SK-N-SH treated with all-trans-retinoic acid at 6 μM for 48 hours (cell line): ENCODE results near the gene TSLP.

Experiments used
- ATAC-seq: fragments of 200-7000 bp; cut with Tn5 transposase; 3 replicates; pipeline ENCODE4 v1.9.1; 2020; ENCODE audit warnings: mild to moderate bottlenecking, moderate library complexity
- ARNTL ChIP-seq: fragments of 450-650 bp; formaldehyde crosslinking; IDR thresholded peaks from 2 replicates; pipeline ENCODE4 v1.5.0; 2020; ENCODE audit warnings: low read depth, mild to moderate bottlenecking, moderate library complexity, borderline replicate concordance
- BACH2 ChIP-seq: fragments of 250-450 bp; sonication (Bioruptor Pico); IDR thresholded peaks from 2 replicates; pipeline ENCODE4 v1.9.0; 2021; ENCODE audit warnings: mild to moderate bottlenecking, borderline replicate concordance
- CSDC2 ChIP-seq: fragments of 250-450 bp; sonication (Bioruptor Pico); IDR thresholded peaks from 2 replicates; pipeline ENCODE4 v1.5.0; 2020; ENCODE audit warnings: mild to moderate bottlenecking, moderate library complexity
- ESRRG ChIP-seq: fragments of 250-450 bp; sonication (Bioruptor Pico); IDR thresholded peaks from 2 replicates; pipeline ENCODE4 v1.6.1; 2021; ENCODE audit warnings: mild to moderate bottlenecking
- GLIS3 ChIP-seq: fragments of 250-450 bp; sonication (Bioruptor Pico); IDR thresholded peaks from 2 replicates; pipeline ENCODE4 v1.5.0; 2020; ENCODE audit warnings: mild to moderate bottlenecking, moderate library complexity
- ISL1 ChIP-seq: fragments of 250-450 bp; sonication (Bioruptor Pico); IDR thresholded peaks from 2 replicates; pipeline ENCODE4 v2.1.2; 2022; ENCODE audit warnings: mild to moderate bottlenecking, moderate library complexity
- OSR1 ChIP-seq: fragments of 250-450 bp; sonication (Bioruptor Pico); IDR thresholded peaks from 2 replicates; pipeline ENCODE4 v1.8.0; 2022; ENCODE audit warnings: moderate library complexity, mild to moderate bottlenecking, inconsistent platforms
- PATZ1 ChIP-seq: fragments of 250-450 bp; sonication (Bioruptor Pico); IDR thresholded peaks from 2 replicates; pipeline ENCODE4 v1.8.0; 2020; ENCODE audit warnings: mild to moderate bottlenecking, moderate library complexity, borderline replicate concordance
- POU6F1 ChIP-seq: fragments of 250-450 bp; sonication (Bioruptor Pico); IDR thresholded peaks from 2 replicates; pipeline ENCODE4 v1.8.0; 2021; ENCODE audit warnings: low read depth, mild to moderate bottlenecking, moderate library complexity, borderline replicate concordance
- PPARA ChIP-seq: fragments of 250-450 bp; sonication (Bioruptor Pico); IDR thresholded peaks from 2 replicates; pipeline ENCODE4 v1.5.0; 2020; ENCODE audit warnings: mild to moderate bottlenecking, borderline replicate concordance
- RARB ChIP-seq: fragments of 250-450 bp; sonication (Bioruptor Pico); IDR thresholded peaks from 2 replicates; pipeline ENCODE4 v1.8.0; 2021; ENCODE audit warnings: mild to moderate bottlenecking, moderate library complexity
- SNAI2 ChIP-seq: fragments of 250-450 bp; sonication (Bioruptor Pico); IDR thresholded peaks from 2 replicates; pipeline ENCODE4 v1.5.0; 2020; ENCODE audit warnings: mild to moderate bottlenecking, moderate library complexity
- TCF4 ChIP-seq: fragments of 250-450 bp; sonication (Bioruptor Pico); IDR thresholded peaks from 2 replicates; pipeline ENCODE4 v1.8.0; 2021; ENCODE audit warnings: mild to moderate bottlenecking, moderate library complexity, borderline replicate concordance
- TOX ChIP-seq: fragments of 250-450 bp; sonication (Bioruptor Pico); IDR thresholded peaks from 2 replicates; pipeline ENCODE4 v1.8.0; 2021; ENCODE audit warnings: mild to moderate bottlenecking, moderate library complexity, borderline replicate concordance
- ZFP3 ChIP-seq: fragments of 250-450 bp; sonication (Bioruptor Pico); IDR thresholded peaks from 2 replicates; pipeline ENCODE4 v1.5.0; 2020; ENCODE audit warnings: mild to moderate bottlenecking, moderate library complexity
- ZNF565 ChIP-seq: fragments of 450-650 bp; formaldehyde crosslinking; conservative IDR thresholded peaks from 2 replicates; pipeline ENCODE4 v1.5.0; 2020; ENCODE audit warnings: low read depth, mild to moderate bottlenecking, moderate library complexity
- ZNF70 ChIP-seq: fragments of 450-650 bp; formaldehyde crosslinking; IDR thresholded peaks from 2 replicates; pipeline ENCODE4 v1.5.0; 2020; ENCODE audit warnings: mild to moderate bottlenecking, moderate library complexity
- ZNF8 ChIP-seq: fragments of 450-650 bp; formaldehyde crosslinking; IDR thresholded peaks from 2 replicates; pipeline ENCODE4 v1.5.0; 2020; ENCODE audit warnings: mild to moderate bottlenecking, moderate library complexity
- TF ChIP-seq, protein P1 (sequence below): fragments of 250-450 bp; sonication (Bioruptor Pico); IDR thresholded peaks from 2 replicates; pipeline ENCODE4 v1.5.1; 2021; ENCODE audit warnings: mild to moderate bottlenecking, moderate library complexity
- TF ChIP-seq, protein P2 (sequence below): fragments of 250-450 bp; sonication (Bioruptor Pico); IDR thresholded peaks from 2 replicates; pipeline ENCODE4 v1.5.1; 2020; ENCODE audit warnings: low read depth, mild to moderate bottlenecking, moderate library complexity

TSLP gene

DNA sequence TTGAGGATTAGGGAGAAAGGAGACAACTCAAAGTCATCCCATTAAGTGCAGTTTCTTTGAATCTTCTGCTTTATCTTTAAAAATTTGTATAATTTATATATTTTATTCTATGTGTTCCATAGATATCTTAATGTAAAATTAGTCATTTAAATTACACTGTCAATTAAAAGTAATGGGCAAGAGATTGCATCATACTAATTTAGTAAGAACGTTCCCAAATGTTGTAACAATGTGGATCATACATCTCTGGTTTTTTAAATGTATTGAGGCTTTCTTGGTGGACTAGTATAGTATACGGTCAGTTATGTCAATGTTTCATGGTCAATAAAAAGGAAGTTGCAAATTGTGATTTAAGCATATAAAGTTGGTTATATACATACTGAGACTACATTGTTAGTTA, 6.2 kb downstream of the TSLP start:
- TF ChIP-seq GLIS3 (CRISPR knock-in tag), result no peak
- no peak for TF ChIP-seq OSR1 (CRISPR knock-in tag)
- TF ChIP-seq SNAI2 (CRISPR knock-in tag), result no peak
- ATAC-seq, result no peak

DNA sequence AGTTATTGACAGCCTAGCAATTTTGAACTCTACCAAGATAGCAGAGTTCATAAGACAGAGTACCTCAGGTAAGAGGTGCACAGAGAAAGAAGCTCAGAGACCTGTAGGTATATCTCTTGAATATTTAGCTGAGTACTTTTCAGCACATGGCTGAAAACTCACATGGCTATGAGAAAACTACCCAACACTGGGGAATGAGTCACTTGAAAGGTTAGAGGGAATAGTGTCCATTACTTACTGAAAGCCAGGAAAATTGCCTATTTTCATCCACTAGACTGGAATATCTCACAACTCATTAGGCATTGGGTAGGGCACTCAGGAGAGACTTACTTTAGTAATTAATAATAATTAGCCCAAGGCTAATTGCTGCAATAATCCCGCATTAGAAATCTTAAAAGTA, 8.3 kb downstream of the TSLP start:
- TF ChIP-seq ISL1 (CRISPR knock-in tag), result no peak
- TF ChIP-seq ZNF8 (CRISPR knock-in tag), result no peak
- TF ChIP-seq ZNF565 (CRISPR knock-in tag), result no peak
- TF ChIP-seq ESRRG (CRISPR knock-in tag), result no peak
- TF ChIP-seq PPARA (CRISPR knock-in tag), result no peak
- no peak for TF ChIP-seq TOX (CRISPR knock-in tag)
- no peak for TF ChIP-seq TCF4 (CRISPR knock-in tag)
- no peak for TF ChIP-seq ARNTL (CRISPR knock-in tag)
- TF ChIP-seq GLIS3 (CRISPR knock-in tag), result no peak
- no peak for TF ChIP-seq POU6F1 (CRISPR knock-in tag)
- TF ChIP-seq ZNF70 (CRISPR knock-in tag), result no peak
- TF ChIP-seq, all 23 proteins: peak for 0
- no peak for ATAC-seq

DNA sequence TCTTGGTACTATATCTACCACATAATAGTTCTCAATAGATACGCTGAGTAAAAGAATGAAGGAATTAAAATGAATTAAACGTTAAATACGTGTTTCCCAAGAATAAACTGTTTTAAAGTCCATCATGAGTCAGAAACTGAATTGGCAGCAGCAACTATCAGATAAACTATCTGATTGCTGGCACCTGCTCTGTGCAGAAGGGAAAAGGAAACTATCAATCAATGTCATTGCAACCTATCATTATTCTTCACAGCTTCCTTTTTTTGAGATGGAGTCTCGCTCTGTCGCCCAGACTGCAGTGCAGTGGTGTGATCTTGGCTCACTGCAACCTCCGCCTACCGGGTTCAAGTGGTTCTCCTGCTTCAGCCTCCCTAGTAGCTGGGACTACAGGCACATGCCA, 11.8 kb downstream of the TSLP start:
- TF ChIP-seq ZNF70 (CRISPR knock-in tag) (no peak), ARNTL (CRISPR knock-in tag) (no peak), POU6F1 (CRISPR knock-in tag) (no peak), PPARA (CRISPR knock-in tag) (no peak), ESRRG (CRISPR knock-in tag) (no peak), CSDC2 (CRISPR knock-in tag) (no peak), SNAI2 (CRISPR knock-in tag) (no peak), GLIS3 (CRISPR knock-in tag) (no peak), ZFP3 (CRISPR knock-in tag) (no peak)
- TF ChIP-seq, protein P1, sequence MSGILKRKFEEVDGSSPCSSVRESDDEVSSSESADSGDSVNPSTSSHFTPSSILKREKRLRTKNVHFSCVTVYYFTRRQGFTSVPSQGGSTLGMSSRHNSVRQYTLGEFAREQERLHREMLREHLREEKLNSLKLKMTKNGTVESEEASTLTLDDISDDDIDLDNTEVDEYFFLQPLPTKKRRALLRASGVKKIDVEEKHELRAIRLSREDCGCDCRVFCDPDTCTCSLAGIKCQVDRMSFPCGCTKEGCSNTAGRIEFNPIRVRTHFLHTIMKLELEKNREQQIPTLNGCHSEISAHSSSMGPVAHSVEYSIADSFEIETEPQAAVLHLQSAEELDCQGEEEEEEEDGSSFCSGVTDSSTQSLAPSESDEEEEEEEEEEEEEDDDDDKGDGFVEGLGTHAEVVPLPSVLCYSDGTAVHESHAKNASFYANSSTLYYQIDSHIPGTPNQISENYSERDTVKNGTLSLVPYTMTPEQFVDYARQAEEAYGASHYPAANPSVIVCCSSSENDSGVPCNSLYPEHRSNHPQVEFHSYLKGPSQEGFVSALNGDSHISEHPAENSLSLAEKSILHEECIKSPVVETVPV, result no peak
- TF ChIP-seq, all 23 proteins: peak for 0
- no peak for ATAC-seq

- peak; percentile 99 for ATAC-seq
- TF ChIP-seq SNAI2 (CRISPR knock-in tag), result no peak
- no peak for TF ChIP-seq POU6F1 (CRISPR knock-in tag)
- no peak for TF ChIP-seq OSR1 (CRISPR knock-in tag)
- TF ChIP-seq TCF4 (CRISPR knock-in tag), result no peak
- no peak for TF ChIP-seq PATZ1 (CRISPR knock-in tag)
- TF ChIP-seq, protein P2, sequence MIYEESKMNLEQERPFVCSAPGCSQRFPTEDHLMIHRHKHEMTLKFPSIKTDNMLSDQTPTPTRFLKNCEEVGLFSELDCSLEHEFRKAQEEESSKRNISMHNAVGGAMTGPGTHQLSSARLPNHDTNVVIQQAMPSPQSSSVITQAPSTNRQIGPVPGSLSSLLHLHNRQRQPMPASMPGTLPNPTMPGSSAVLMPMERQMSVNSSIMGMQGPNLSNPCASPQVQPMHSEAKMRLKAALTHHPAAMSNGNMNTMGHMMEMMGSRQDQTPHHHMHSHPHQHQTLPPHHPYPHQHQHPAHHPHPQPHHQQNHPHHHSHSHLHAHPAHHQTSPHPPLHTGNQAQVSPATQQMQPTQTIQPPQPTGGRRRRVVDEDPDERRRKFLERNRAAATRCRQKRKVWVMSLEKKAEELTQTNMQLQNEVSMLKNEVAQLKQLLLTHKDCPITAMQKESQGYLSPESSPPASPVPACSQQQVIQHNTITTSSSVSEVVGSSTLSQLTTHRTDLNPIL (CRISPR knock-in tag), result no peak
- no peak for TF ChIP-seq BACH2 (CRISPR knock-in tag)
- TF ChIP-seq ARNTL (CRISPR knock-in tag), result no peak
- peak; percentile 71; the same call in 1 of the 2 replicates for TF ChIP-seq ZNF565 (CRISPR knock-in tag)
- no peak for TF ChIP-seq TOX (CRISPR knock-in tag)
- TF ChIP-seq ZNF70 (CRISPR knock-in tag), result peak; percentile 14; the same call in 1 of the 2 replicates
- TF ChIP-seq, protein P1, result no peak
- 0 out of 2 replicates have a peak, but pooled peaks have one; percentile 48 for TF ChIP-seq RARB (CRISPR knock-in tag)
- 0 out of 2 replicates have a peak, but pooled peaks have one; percentile 10 for TF ChIP-seq ISL1 (CRISPR knock-in tag)
Measured at GRCh38 chr5:111092062-111092853, 20.7 kb downstream of the TSLP start, which contains the start of gene WDR36. WDR36 (plus strand) TSS chr5:111092348; CDS start chr5:111092457, 109 bp downstream.
